HG03196 (cell line): ENCODE data around the gene CNTNAP3.
"Not testable (repeated sequence)": the region's sequence is repeated elsewhere in the genome, so short reads cannot be mapped to it uniquely, and the experiment has no call there.

ENCODE experiments used
- ATAC-seq: cut with Tn5 transposase; IDR thresholded peaks from one replicate; pipeline ENCODE4 v1.9.1; 2021; ENCODE audit not compliant: unreplicated experiment

CNTNAP3 gene

DNA sequence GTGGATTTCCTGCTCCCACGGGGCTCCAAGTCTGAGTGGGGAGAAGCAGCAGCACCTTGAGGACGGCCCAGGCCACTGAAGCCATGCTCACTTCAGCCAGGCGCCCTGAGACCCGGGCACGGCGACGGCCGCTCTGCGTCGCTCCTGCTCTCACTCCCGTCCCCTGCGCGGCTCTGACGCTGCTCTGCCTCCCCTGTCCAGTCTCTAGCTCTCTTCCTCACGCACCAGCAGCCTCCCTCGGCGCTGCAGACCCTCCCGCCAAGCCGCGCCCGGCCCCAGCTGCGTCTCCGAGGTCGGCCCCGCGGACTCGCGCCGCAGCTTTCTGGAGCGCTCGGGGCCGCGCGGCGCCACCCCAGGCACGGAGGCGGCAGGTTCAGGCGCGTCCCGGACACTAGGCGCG is at the start of gene CNTNAP3:
Gene CNTNAP3 (minus strand): TSS at position 188 of the 400 bp plus-strand sequence. CDS start 103 bp downstream, at position 85.
- not testable (repeated sequence) for ATAC-seq

GRCh38 chr9:39279995-39280394 is 8.0 kb downstream of the CNTNAP3 start:
- ATAC-seq = not testable (repeated sequence)

- ATAC-seq = not testable (repeated sequence)
Measured at GRCh38 chr9:39242513-39242912, 45.5 kb downstream of the CNTNAP3 start.

DNA sequence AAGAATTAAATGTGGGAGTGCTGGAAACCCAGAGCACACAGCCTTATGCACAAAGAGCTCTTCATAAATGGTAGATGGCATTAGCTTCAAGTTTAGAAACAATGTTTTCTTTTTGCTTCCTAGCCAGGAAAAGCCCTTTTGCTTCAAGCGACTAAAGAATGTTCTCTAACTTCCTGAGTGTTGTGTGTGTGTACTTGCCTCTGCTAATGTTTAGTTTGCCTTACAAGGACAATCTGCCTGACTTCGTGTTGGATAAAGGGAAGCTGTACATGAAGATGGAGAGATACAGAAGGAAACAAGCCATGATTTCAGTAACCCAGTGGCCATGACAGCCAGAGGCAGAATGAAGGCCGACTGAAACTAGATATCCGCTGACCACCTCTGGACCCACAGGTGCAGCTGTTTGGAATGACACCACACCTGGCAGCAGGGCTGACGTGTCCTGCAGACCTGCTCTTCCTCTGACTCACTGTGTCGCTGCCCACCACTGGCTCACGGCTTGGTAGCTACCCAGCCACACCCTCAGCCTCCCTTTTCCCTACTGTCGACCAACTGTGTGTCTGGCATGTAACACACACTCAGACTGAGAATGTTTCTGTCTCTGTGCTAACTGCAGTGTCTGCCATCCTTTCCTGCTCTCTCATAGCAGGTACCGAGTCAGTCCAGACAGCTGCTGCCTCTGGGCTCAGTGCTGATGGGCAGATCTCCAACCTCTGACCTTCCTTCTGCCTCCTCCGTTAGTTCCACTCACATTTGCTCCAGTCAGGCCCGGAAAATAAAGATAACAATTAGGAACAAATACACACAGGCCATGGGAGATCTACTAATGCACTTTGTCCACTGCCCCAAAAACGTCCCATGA is 55.6 kb downstream of the CNTNAP3 start:
- not testable (repeated sequence) for ATAC-seq

DNA sequence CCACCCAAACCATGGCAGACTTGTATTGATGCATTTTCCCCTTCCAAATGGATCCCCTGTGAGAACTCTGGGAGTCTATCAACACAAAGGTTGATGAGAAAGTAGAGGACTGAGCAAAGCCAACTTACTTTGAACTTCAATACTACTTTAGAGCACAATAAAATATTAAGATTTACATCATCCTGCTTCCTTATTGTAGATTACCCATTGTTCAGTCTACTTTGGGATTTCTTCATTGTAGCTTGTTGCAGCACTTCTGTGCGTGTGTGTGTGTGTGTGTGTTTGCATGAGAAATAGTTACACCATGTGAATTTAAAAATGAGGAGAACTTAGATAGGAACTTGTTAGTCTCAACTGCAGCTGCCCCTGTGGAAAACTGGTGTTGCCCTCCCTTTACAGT is 72.0 kb downstream of the CNTNAP3 start:
- ATAC-seq = not testable (repeated sequence)

DNA sequence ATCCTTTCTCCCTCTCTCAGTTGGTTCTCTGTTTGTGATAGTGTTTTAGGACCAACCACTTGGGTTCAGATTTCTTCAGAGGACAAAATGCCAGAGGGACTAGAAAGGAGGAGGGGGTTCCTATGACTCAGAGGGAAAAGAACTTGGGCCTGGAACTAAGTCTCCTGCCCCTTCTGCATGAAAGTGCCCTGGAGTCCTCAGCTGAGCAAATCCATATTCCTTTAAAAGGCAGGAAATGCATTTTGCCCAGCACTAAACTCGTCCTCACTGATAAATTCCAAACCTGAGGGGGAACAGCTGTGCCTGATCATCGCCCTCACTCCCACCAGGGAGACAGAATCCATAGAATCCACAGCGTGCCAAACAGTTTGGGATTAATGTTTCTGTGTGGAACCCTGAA is 78.2 kb downstream of the CNTNAP3 start:
- ATAC-seq = not testable (repeated sequence)

DNA sequence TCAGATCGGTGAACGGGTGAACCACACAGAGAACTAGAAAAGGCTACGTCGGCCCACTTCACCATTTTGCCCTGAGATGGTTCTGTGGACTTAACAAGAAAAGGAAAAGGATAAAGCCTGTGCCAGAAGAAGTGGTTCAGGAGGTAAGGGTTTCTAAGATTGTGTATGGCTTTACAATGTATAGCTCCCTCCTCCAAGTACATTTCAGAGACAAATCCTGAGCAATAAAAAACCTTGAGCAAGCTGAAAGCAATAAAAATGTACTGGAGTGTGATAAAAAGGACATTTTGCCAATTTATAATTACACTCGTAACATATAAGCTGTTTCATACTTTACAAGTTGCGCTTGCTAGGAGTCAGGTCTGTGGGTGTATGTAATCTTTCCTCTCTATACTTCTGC is 81.3 kb downstream of the CNTNAP3 start:
- not testable (repeated sequence) for ATAC-seq

- not testable (repeated sequence) for ATAC-seq
Measured at GRCh38 chr9:39205842-39206241, 82.1 kb downstream of the CNTNAP3 start.

DNA sequence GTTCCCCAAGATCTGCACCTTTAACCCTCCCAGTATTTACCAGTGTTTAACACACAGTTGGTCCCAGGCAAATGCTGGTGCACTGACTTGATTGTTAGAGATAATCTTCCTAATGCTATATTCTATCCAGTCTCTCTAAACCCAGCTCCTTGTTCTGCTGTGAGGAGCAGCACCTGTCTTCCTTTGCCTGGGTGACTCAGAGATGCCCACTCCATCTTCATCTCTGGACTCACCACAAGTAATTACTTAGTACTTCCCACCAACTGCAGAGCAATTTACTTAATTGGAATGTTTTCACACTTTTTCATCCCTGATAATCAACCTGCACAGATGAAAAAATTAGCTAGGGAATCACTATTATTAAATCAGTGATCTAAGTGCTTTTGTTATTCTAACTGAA is 87.6 kb downstream of the CNTNAP3 start:
- ATAC-seq = not testable (repeated sequence)

- ATAC-seq = not testable (repeated sequence)
Measured at GRCh38 chr9:39198000-39198709, 89.8 kb downstream of the CNTNAP3 start.

- not testable (repeated sequence) for ATAC-seq
Measured at GRCh38 chr9:39171370-39171769, 116.6 kb downstream of the CNTNAP3 start.

GRCh38 chr9:39157714-39158113 is 130.3 kb downstream of the CNTNAP3 start:
- not testable (repeated sequence) for ATAC-seq

DNA sequence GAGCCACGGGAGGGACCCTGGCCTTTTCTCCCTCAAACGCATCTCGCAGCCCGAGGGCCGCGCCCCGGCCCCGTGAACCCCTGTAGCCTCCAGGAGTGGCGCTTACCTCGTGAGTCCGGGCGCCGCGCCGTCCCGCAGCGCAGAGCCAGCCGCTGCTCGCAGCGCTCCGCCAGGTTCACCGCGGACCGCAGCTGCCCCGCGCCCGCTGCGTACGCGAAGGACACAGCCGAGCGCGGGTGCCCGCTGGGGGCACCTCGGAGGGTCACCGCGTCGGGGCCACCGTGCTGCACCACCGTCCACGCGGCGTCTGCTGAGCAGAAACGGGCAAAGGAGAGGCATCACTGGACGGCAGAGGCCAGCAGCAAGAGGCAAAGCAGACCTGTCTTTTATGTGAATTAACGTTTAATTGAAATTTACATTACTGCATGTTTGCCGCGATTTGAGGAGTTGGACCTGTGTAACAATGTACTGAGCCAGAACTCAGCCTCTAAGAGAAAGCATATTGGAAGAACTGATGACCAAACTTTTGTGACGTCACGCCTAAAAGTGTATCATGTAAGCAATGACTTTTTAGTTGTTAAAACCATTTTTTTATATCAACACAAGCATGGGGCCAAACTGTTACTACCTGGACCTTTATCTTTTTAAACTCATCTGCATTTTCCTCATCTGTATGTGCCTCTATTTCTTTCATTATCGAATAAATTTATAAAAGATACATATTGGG is 155.0 kb downstream of the CNTNAP3 start:
- ATAC-seq = not testable (repeated sequence)

- ATAC-seq = not testable (repeated sequence)
Measured at GRCh38 chr9:39121401-39121800, 166.6 kb downstream of the CNTNAP3 start.

DNA sequence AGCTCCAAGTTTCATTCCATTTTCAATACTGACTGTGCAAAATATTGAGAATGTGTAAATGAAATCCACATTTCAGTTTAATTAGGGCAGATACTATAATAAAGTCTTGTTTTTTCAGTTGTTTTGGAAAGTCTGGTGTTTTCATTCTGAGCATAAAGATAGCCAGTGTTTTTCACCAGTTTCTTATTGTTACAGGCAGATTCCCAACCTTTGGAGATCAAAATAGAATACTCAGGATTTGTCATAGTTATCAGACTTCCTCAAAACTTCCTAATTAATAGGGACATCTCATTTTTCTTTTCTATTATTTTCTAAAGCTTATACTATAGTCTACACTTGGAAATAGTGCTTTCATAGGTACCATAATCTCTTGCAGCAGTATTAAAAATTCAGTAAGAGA is 176.2 kb downstream of the CNTNAP3 start:
- not testable (repeated sequence) for ATAC-seq

- no peak for ATAC-seq
Measured at GRCh38 chr9:39108145-39108544, 179.8 kb downstream of the CNTNAP3 start.

GRCh38 chr9:39097208-39097607 is 190.8 kb downstream of the CNTNAP3 start:
- ATAC-seq = not testable (repeated sequence)

- ATAC-seq = not testable (repeated sequence)
Measured at GRCh38 chr9:39085311-39085710, 202.7 kb downstream of the CNTNAP3 start.

DNA sequence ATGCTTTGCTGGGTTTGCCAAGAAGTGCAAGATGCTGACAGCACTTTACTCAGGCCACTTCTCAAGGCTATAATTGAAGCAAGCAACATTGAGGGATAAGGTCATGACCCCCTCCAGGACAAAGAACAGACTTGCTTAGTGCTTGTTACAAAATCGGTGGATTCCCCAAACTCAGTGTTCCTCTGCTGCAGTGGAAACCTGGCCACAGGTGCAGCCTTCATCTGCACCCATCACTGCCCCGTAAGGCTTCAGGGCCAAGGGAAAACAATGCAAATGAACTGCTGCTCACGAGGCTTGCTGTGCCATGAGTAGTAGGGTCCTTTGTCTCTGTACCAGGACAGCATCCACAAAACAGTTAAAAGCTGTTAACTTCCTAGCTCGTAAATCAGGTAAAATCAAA is 205.4 kb downstream of the CNTNAP3 start:
- ATAC-seq = not testable (repeated sequence)

- ATAC-seq = not testable (repeated sequence)
Measured at GRCh38 chr9:39080081-39080480, 207.9 kb downstream of the CNTNAP3 start.

GRCh38 chr9:39078621-39079256 is 209.2 kb downstream of the CNTNAP3 start:
- ATAC-seq = not testable (repeated sequence)
